Sigmoid colon (tissue), 7 donors: ENCODE results near the gene CDK14. TPM values are rescaled to one million over a fixed set of nuclear protein-coding genes. Genes with fewer than 3 reads are reported as not detected.

Source experiments
- DNase-seq: peaks from one replicate; pipeline ENCODE4 v3.0.0-alpha.2; 2019
- H3K27ac ChIP-seq, 4 donors: fragments of 200-600 bp; sonication (generic); one replicate each; pipeline ENCODE4 v1.5.1; 2016 to 2019; ENCODE audit warnings: mild to moderate bottlenecking in 1 of 4
- H3K27me3 ChIP-seq, 3 donors: fragments of 200-600 bp; sonication (generic); one replicate each; pipeline ENCODE4 v1.5.1; 2019; ENCODE audit warnings: mild to moderate bottlenecking in 1 of 3
- H3K36me3 ChIP-seq, 4 donors: fragments of 200-600 bp; sonication (generic); one replicate each; pipeline ENCODE4 v1.5.1; 2016 to 2019
- H3K4me1 ChIP-seq, 4 donors: fragments of 200-600 bp; sonication (generic); one replicate each; pipeline ENCODE4 v1.5.1; 2017 to 2019
- H3K4me3 ChIP-seq, 4 donors: fragments of 200-600 bp; sonication (generic); one replicate each; pipeline ENCODE4 v1.5.1; 2017 to 2019; ENCODE audit warnings: mild to moderate bottlenecking in 2 of 4, moderate library complexity in 1 of 4
- H3K9me3 ChIP-seq, 4 donors: fragments of 200-600 bp in 3 of 4; sonication (generic) in 3 of 4; one replicate each; pipeline versions ENCODE4 v1.5.1 to v1.6.1; 2013 to 2019
- EP300 ChIP-seq, 4 donors: sonication (generic); formaldehyde crosslinking; IDR thresholded peaks; one replicate each; pipeline ENCODE4 v1.6.1; 2017; ENCODE audit warnings: antibody characterized with exemption in 4 of 4
- POLR2A ChIP-seq, 2 donors: fragments of 450-650 bp; IDR thresholded peaks; one replicate each; pipeline ENCODE4 v1.6.1; 2016; ENCODE audit warnings: antibody characterized with exemption in 2 of 2, mild to moderate bottlenecking in 2 of 2, moderate library complexity in 2 of 2
- POLR2AphosphoS5 ChIP-seq, 4 donors: sonication (generic); formaldehyde crosslinking; IDR thresholded peaks; one replicate each; pipeline ENCODE4 v1.6.1; 2017; ENCODE audit warnings: antibody characterized with exemption in 4 of 4
- WGBS, 2 donors: extraction: QIAGEN DNeasy Blood & Tissue Kit; methylation state at CpG; one replicate each; pipeline ENCODE4 v1.1.7; 2013; 5-methylcytosine and 5-hydroxymethylcytosine counted together
- intact Hi-C: fragments of 100-400 bp; cut with DNase I; formaldehyde crosslinking; loops from one replicate; pipeline ENCODE4 v1.15.1; 2023
- polyA plus RNA-seq, 3 donors: library from polyadenylated mRNA; stranded (reverse); fragments of 200-250 nt; gene quantifications; one replicate each; pipeline ENCODE4 v1.2.3, GENCODE V29; 2013
- total RNA-seq, 4 donors: library from RNA; depleted of rRNA; stranded (reverse); fragments of >200 nt; gene quantifications; one replicate each; pipeline ENCODE4 v1.1.0, GENCODE V29; 2016
- TF ChIP-seq, protein P1 (sequence below), 4 experiments: fragments of 450-650 bp in 3 of 4; fragments of 200-600 bp in 1 of 4; IDR thresholded peaks; one replicate each; pipeline ENCODE4 v1.5.1; 2016 to 2019; ENCODE audit warnings: antibody characterized with exemption in 4 of 4, mild to moderate bottlenecking in 3 of 4, moderate library complexity in 2 of 4
- donor health status: healthy with polysubstance abuse.
- donor health status: Bipolar disorder and iron deficiency.
- donor health status: healthy.

CDK14 gene
- total and polyA plus RNA-seq, 7 donors: 0.92 to 19.3 (median 11.1) TPM

DNA sequence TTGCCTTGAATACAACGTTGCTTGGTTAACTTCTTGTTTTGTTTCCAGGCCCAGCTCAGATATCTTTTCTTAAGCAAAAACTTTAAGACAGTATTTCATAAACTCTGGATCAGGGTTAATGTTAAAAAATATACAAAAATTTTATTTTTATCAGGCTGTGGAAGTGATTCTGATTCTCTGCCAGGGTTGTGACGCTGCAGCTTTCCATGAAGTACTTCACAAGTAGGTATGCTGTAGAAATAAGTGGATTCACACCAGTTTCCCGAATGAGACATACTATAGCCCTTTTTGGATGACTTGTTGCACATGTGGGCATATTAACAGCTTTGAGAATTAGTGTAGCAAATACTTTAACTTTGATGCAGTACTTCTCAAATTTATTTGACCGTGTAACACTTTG, 70.1 kb downstream of the CDK14 start:
- Histone ChIP-seq H3K4me3 (no peak overlapping the region), H3K27me3 (no peaks in the 10 kb centered on the region), H3K4me1 (peaks cover 0 to 19% (median 16%) of the 10 kb centered on the region in 4 donors), H3K27ac (no peak overlapping the region), H3K36me3 (no peaks in the 10 kb centered on the region), H3K9me3 (no peaks in the 10 kb centered on the region)
- intact Hi-C loops: no loop called here
- DNase-seq: peak; percentile 79
- WGBS, 2 donors: 78 to 80% methylated on average over 4 of the region's 4 CpGs
- TF ChIP-seq, protein P1, sequence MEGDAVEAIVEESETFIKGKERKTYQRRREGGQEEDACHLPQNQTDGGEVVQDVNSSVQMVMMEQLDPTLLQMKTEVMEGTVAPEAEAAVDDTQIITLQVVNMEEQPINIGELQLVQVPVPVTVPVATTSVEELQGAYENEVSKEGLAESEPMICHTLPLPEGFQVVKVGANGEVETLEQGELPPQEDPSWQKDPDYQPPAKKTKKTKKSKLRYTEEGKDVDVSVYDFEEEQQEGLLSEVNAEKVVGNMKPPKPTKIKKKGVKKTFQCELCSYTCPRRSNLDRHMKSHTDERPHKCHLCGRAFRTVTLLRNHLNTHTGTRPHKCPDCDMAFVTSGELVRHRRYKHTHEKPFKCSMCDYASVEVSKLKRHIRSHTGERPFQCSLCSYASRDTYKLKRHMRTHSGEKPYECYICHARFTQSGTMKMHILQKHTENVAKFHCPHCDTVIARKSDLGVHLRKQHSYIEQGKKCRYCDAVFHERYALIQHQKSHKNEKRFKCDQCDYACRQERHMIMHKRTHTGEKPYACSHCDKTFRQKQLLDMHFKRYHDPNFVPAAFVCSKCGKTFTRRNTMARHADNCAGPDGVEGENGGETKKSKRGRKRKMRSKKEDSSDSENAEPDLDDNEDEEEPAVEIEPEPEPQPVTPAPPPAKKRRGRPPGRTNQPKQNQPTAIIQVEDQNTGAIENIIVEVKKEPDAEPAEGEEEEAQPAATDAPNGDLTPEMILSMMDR (IDR thresholded peaks at IDR 0.05): no peak
- TF ChIP-seq POLR2A (IDR thresholded peaks at IDR 0.05) (no peak), EP300 (IDR thresholded peaks at IDR 0.05) (no peak), POLR2AphosphoS5 (IDR thresholded peaks at IDR 0.05) (no peak)

DNA sequence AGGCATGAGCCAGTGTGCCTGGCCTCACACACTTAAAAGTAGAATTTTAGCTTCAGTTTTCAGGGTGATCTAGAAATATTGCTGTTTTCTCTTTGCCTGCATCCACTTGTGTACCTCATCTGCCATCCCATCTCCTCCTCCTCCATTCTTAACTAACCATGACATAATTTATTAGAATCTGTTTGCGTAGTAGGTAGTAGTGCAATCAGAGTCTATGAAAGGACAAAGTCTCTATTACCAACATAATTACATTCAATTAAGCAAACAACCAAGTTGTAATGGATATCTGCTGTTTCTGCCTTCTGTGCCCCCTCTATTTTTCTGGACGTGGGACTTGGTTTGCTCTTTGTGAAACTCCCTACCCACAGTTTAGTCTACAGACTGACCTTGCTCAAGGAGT, 72.9 kb downstream of the CDK14 start:
- TF ChIP-seq POLR2AphosphoS5 (IDR thresholded peaks at IDR 0.05) (no peak), EP300 (IDR thresholded peaks at IDR 0.05) (no peak), POLR2A (IDR thresholded peaks at IDR 0.05) (no peak)
- TF ChIP-seq, protein P1 (IDR thresholded peaks at IDR 0.05): no peak
- no peak overlapping the region for H3K4me3 ChIP-seq
- H3K27me3 ChIP-seq: no peaks in the 10 kb centered on the region
- no peaks in the 10 kb centered on the region for H3K9me3 ChIP-seq
- H3K27ac ChIP-seq: no peak overlapping the region
- intact Hi-C loops: no loop called here
- 85 to 90% methylated on average over 2 of the region's 2 CpGs for WGBS, 2 donors
- H3K4me1 ChIP-seq: peaks cover 0 to 4% (median 0%) of the 10 kb centered on the region in 4 donors
- no peaks in the 10 kb centered on the region for H3K36me3 ChIP-seq
- no peak for DNase-seq

DNA sequence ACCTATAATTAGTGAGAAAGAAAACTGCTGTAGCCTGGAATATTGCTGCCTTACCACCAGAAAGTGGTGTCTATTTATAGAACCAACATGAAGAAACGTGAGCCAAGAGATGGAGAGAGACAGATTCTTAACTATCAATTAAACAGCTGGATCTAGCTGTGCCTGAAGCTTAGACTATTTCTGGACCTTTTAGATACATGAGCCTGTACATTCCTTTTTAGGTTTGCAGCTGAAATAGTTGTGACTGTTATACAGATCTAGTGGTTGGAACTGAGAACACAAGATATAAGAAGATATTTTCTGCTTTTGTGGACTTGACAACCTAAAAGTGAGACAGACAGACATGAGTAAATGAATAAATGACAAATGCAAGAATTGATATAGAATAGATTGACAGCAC, 73.4 kb downstream of the CDK14 start:
- Histone ChIP-seq H3K27me3 (no peaks in the 10 kb centered on the region), H3K27ac (no peak overlapping the region), H3K4me3 (no peak overlapping the region), H3K36me3 (no peaks in the 10 kb centered on the region), H3K9me3 (no peaks in the 10 kb centered on the region), H3K4me1 (peaks cover 0 to 4% (median 0%) of the 10 kb centered on the region in 4 donors)
- intact Hi-C loops: no loop called here
- TF ChIP-seq POLR2AphosphoS5 (IDR thresholded peaks at IDR 0.05) (no peak), EP300 (IDR thresholded peaks at IDR 0.05) (no peak), POLR2A (IDR thresholded peaks at IDR 0.05) (no peak)
- TF ChIP-seq, protein P1 (IDR thresholded peaks at IDR 0.05): no peak
- WGBS, 2 donors: 71 to 73% methylated on average over 1 of the region's 1 CpG
- DNase-seq: no peak

DNA sequence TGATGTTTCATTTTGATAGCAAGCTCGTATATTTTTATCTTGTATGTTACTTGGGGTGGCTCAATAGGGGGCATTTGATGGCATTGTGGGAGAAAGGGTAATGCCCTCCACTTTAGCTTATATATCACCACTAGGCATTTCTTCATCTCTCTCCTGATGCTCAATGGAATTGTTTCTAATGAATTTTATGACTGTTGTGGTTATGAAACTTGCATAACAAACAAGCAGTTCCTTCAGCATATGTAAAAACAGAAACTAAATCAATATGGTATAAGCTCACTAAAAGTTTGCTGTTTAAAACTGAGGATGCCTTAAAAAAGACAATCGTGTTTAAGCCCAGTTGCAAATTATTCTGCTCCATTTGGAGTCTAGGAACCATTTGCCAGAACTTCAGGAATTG, 75.5 kb downstream of the CDK14 start:
- intact Hi-C loops: no loop called here
- no peak overlapping the region for H3K4me3 ChIP-seq
- no peak for TF ChIP-seq POLR2AphosphoS5 (IDR thresholded peaks at IDR 0.05)
- TF ChIP-seq POLR2A (IDR thresholded peaks at IDR 0.05): no peak
- TF ChIP-seq, protein P1 (IDR thresholded peaks at IDR 0.05): no peak
- H3K36me3 ChIP-seq: no peaks in the 10 kb centered on the region
- no peaks in the 10 kb centered on the region for H3K9me3 ChIP-seq
- no peak for DNase-seq
- no peaks in the 10 kb centered on the region for H3K27me3 ChIP-seq
- H3K27ac ChIP-seq: no peak overlapping the region
- WGBS, 2 donors: 82 to 84% methylated on average over 2 of the region's 2 CpGs
- H3K4me1 ChIP-seq: peaks cover 0 to 4% (median under 1%) of the 10 kb centered on the region in 4 donors

DNA sequence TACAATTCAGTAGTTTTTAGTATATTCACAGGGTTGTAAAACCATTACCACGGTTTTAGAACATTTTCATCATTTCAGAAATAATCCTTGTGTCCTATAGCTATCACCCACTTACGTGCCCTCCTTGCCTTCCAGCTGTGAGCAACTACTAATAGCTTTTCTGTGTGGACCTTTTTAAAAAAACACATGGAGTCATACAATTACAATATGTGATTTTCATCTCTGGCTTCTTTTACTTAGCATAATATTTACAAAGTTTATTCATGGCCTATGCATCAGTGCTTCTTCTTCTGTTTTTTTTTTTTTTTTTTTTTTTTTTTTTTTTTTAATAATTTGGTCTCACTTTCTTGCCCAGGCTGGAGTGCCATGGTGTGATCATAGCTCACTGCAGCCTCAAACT, 76.1 kb downstream of the CDK14 start:
- Histone ChIP-seq H3K36me3 (no peaks in the 10 kb centered on the region), H3K4me1 (peaks cover 0 to 7% (median 2%) of the 10 kb centered on the region in 4 donors), H3K27me3 (no peaks in the 10 kb centered on the region), H3K27ac (no peak overlapping the region), H3K9me3 (no peaks in the 10 kb centered on the region), H3K4me3 (no peak overlapping the region)
- TF ChIP-seq POLR2AphosphoS5 (IDR thresholded peaks at IDR 0.05) (no peak), POLR2A (IDR thresholded peaks at IDR 0.05) (no peak), EP300 (IDR thresholded peaks at IDR 0.05) (no peak)
- TF ChIP-seq, protein P1 (IDR thresholded peaks at IDR 0.05): no peak
- intact Hi-C loops: no loop called here
- DNase-seq: no peak
- 91 to 94% methylated on average over 2 of the region's 2 CpGs for whole genome bisulfite sequencing, 2 donors
